ENCODE measurements around the gene CCND3. TPM values are rescaled to one million over a fixed set of nuclear protein-coding genes. Genes with fewer than 3 reads are reported as not detected.

Gene CCND3
- total and polyA plus RNA-seq, 10 of the 15 experiments (the other 5 are each of a cell fraction or from before 2014, with no cell fraction given), result 6.0 to 86.4 (median 31.5) TPM

DNA sequence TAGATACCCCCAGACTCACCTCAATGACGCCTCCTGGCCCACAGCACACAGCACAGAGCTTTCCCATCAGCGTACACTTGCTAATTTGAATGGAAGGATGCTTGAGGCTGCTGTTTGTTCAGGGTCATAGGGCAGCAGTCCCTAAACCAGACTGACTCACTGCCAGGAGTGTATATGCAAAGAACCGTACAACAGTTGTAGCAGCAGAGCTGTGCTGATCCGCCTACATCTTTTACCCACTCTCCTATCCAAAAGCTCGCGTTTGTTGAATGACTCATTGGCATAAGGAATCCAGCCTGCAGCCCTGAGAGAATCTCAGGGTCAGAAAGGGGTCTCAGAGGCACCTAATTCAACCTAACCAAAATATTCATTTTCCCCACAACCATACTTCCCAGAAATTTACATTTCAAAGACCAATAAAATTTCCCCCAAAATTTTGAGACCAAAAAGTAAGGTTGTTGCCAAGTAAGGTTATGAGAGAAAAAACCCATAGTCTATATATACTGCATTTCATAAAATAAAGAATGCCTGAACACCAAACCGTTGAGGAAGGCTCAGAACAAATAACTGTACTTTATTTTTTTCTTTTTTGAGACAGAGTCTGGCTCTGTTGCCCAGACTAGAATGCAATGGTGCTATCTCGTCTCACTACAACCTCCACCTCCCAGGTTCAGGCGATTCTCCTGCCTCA, 35.3 kb upstream of the CCND3 start (continued):
- no peak for TF ChIP-seq YY1 (IDR thresholded peaks at IDR 0.05; ENCODE audit: low read depth, low read length)

DNA sequence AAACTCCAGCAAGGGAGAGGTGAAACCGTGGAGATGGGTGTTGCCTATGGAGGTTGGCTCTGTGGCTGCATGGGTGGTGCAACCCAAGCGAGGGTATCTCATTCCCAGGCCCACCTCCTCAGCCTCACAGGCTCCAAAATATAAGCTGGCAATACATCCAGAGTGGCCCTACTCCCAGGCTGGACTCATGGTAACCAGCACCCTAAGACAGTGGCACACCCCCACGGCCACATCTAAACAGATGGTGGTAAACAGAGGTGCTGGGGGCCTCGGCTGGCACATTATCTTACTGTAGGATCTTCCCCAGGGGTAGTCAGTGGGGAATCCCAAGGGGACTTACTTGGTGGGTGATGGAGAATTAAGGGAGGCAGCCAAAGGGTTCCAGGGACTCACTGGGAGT, 33.7 kb upstream of the CCND3 start:
- no peak overlapping the region for H2AFZ ChIP-seq (ENCODE audit: control insufficient read depth, low read depth, low read length)
- WGBS (ENCODE audit: insufficient coverage, insufficient replicate concordance, low lambda C conversion rate, missing lambda C conversion rate), result 5% methylated on average over 4 of the region's 4 CpGs
- no peaks in the 10 kb centered on the region for H3K9me3 ChIP-seq (replicated peaks; ENCODE audit: control insufficient read depth, insufficient read depth, low read length)
- in situ Hi-C loops (cut with MboI), result no loop called here
- CTCF ChIA-PET, result no interaction called here
- RAD21 ChIA-PET (ENCODE audit: unreplicated experiment), result no interaction called here
- no peak overlapping the region for H3K4me3 ChIP-seq
- H4K20me1 ChIP-seq (ENCODE audit: control insufficient read depth, insufficient read depth), result no peaks in the 10 kb centered on the region
- no peaks in the 10 kb centered on the region for H3K27me3 ChIP-seq (replicated peaks in 1 of 2; ENCODE audit: control insufficient read depth in 2 of 2, insufficient read depth in 2 of 2, low read length in 1 of 2)
- SMC1A ChIA-PET (ENCODE audit: uncharacterized antibody, unreplicated experiment), result no interaction called here
- no peak overlapping the region for H3K9ac ChIP-seq (ENCODE audit: control insufficient read depth, insufficient read depth, low read length)
- no peaks in the 10 kb centered on the region for H3K36me3 ChIP-seq (ENCODE audit: control insufficient read depth in 2 of 2, insufficient read depth in 2 of 2, low read length in 1 of 2)
- FAIRE-seq (no peak), DNase-seq (ENCODE audit: low read depth, low spot score) (no peak), ATAC-seq (no peak)
- POLR2A ChIA-PET, result no interaction called here
- no peak overlapping the region for H3K27ac ChIP-seq (ENCODE audit: control insufficient read depth, insufficient read depth)
- intact Hi-C loops (cut with micrococcal nuclease; ENCODE audit: unreplicated experiment), result no loop called here
- no peak overlapping the region for H3K4me2 ChIP-seq (ENCODE audit: control insufficient read depth, insufficient read depth)
- no peaks in the 10 kb centered on the region for H3K79me2 ChIP-seq (ENCODE audit: control insufficient read depth, insufficient read depth, low read length)
- peaks cover 4% of the 10 kb centered on the region; the same call in 1 of the 2 replicates for H3K4me1 ChIP-seq (ENCODE audit: control insufficient read depth, insufficient read depth, low read length)
- no TSS peak for BruUV-seq (replicated peaks)
- TF ChIP-seq ESRRA (IDR thresholded peaks at IDR 0.05; ENCODE audit: low read length) (no peak), TCF12 (IDR thresholded peaks at IDR 0.05; ENCODE audit: low read depth, low read length) (no peak), RAD21 (IDR thresholded peaks at IDR 0.05; ENCODE audit: insufficient read depth, low read depth, low read length) (no peak), POLR2AphosphoS2 (IDR thresholded peaks at IDR 0.05; ENCODE audit: low read depth, low read length) (no peak)
- TF ChIP-seq, protein P1, sequence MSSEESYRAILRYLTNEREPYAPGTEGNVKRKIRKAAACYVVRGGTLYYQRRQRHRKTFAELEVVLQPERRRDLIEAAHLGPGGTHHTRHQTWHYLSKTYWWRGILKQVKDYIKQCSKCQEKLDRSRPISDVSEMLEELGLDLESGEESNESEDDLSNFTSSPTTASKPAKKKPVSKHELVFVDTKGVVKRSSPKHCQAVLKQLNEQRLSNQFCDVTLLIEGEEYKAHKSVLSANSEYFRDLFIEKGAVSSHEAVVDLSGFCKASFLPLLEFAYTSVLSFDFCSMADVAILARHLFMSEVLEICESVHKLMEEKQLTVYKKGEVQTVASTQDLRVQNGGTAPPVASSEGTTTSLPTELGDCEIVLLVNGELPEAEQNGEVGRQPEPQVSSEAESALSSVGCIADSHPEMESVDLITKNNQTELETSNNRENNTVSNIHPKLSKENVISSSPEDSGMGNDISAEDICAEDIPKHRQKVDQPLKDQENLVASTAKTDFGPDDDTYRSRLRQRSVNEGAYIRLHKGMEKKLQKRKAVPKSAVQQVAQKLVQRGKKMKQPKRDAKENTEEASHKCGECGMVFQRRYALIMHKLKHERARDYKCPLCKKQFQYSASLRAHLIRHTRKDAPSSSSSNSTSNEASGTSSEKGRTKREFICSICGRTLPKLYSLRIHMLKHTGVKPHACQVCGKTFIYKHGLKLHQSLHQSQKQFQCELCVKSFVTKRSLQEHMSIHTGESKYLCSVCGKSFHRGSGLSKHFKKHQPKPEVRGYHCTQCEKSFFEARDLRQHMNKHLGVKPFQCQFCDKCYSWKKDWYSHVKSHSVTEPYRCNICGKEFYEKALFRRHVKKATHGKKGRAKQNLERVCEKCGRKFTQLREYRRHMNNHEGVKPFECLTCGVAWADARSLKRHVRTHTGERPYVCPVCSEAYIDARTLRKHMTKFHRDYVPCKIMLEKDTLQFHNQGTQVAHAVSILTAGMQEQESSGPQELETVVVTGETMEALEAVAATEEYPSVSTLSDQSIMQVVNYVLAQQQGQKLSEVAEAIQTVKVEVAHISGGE (CRISPR knock-in tag; IDR thresholded peaks at IDR 0.05), result no peak
- TF ChIP-seq, protein P2, sequence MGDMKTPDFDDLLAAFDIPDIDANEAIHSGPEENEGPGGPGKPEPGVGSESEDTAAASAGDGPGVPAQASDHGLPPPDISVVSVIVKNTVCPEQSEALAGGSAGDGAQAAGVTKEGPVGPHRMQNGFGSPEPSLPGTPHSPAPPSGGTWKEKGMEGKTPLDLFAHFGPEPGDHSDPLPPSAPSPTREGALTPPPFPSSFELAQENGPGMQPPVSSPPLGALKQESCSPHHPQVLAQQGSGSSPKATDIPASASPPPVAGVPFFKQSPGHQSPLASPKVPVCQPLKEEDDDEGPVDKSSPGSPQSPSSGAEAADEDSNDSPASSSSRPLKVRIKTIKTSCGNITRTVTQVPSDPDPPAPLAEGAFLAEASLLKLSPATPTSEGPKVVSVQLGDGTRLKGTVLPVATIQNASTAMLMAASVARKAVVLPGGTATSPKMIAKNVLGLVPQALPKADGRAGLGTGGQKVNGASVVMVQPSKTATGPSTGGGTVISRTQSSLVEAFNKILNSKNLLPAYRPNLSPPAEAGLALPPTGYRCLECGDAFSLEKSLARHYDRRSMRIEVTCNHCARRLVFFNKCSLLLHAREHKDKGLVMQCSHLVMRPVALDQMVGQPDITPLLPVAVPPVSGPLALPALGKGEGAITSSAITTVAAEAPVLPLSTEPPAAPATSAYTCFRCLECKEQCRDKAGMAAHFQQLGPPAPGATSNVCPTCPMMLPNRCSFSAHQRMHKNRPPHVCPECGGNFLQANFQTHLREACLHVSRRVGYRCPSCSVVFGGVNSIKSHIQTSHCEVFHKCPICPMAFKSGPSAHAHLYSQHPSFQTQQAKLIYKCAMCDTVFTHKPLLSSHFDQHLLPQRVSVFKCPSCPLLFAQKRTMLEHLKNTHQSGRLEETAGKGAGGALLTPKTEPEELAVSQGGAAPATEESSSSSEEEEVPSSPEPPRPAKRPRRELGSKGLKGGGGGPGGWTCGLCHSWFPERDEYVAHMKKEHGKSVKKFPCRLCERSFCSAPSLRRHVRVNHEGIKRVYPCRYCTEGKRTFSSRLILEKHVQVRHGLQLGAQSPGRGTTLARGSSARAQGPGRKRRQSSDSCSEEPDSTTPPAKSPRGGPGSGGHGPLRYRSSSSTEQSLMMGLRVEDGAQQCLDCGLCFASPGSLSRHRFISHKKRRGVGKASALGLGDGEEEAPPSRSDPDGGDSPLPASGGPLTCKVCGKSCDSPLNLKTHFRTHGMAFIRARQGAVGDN (IDR thresholded peaks at IDR 0.05), result no peak
- TF ChIP-seq, protein P3, sequence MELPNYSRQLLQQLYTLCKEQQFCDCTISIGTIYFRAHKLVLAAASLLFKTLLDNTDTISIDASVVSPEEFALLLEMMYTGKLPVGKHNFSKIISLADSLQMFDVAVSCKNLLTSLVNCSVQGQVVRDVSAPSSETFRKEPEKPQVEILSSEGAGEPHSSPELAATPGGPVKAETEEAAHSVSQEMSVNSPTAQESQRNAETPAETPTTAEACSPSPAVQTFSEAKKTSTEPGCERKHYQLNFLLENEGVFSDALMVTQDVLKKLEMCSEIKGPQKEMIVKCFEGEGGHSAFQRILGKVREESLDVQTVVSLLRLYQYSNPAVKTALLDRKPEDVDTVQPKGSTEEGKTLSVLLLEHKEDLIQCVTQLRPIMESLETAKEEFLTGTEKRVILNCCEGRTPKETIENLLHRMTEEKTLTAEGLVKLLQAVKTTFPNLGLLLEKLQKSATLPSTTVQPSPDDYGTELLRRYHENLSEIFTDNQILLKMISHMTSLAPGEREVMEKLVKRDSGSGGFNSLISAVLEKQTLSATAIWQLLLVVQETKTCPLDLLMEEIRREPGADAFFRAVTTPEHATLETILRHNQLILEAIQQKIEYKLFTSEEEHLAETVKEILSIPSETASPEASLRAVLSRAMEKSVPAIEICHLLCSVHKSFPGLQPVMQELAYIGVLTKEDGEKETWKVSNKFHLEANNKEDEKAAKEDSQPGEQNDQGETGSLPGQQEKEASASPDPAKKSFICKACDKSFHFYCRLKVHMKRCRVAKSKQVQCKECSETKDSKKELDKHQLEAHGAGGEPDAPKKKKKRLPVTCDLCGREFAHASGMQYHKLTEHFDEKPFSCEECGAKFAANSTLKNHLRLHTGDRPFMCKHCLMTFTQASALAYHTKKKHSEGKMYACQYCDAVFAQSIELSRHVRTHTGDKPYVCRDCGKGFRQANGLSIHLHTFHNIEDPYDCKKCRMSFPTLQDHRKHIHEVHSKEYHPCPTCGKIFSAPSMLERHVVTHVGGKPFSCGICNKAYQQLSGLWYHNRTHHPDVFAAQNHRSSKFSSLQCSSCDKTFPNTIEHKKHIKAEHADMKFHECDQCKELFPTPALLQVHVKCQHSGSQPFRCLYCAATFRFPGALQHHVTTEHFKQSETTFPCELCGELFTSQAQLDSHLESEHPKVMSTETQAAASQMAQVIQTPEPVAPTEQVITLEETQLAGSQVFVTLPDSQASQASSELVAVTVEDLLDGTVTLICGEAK (IDR thresholded peaks at IDR 0.05; ENCODE audit: borderline replicate concordance), result no peak

Measured in GM12878 (cell line).